Endothelial cell of umbilical vein (primary cell): ENCODE data around the gene DNM2. TPM values are rescaled to one million over a fixed set of nuclear protein-coding genes. Genes with fewer than 3 reads are reported as not detected.

Experiments
- BruUV-seq: library from RNA; stranded (reverse); fragments of 400-500 nt; replicated peaks from 2 replicates; lab custom pipeline; 2021; lab: Mats Ljungman, UMichigan
- CTCF ChIA-PET: fragments of 300-600, 350-600 bp; sonication (Branson Sonifier 250); formaldehyde crosslinking; loops from one replicate; lab custom pipeline; 2021; ENCODE audit warnings: antibody characterized with exemption, inconsistent platforms; lab: Charles Lee
- POLR2A ChIA-PET: fragments of 300-600, 350-600 bp; sonication (Branson Sonifier 250); formaldehyde crosslinking; loops from one replicate; lab custom pipeline; 2021; ENCODE audit warnings: antibody characterized with exemption, inconsistent platforms; lab: Charles Lee
- DNase-seq: peaks from one replicate; pipeline ENCODE4 v3.0.0-alpha.2; 2011; ENCODE audit warnings: low read depth, low spot score
- FAIRE-seq: peaks from 2 replicates; lab custom pipeline; 2011; peaks lifted over from hg19 to GRCh38; lab: Jason Lieb, UNC
- H2AFZ ChIP-seq: 2 replicates; pipeline ENCODE4 v1.6.0; 2012; ENCODE audit warnings: low read depth, low read length, control low read depth, inconsistent platforms
- H3K27ac ChIP-seq: 2 replicates; pipeline ENCODE4 v1.5.1; 2011; ENCODE audit warnings: low read depth, mild to moderate bottlenecking, control low read depth, low read length, moderate library complexity; ENCODE audit not compliant: insufficient read depth
- H3K27me3 ChIP-seq, 2 experiments: 2 replicates each; pipeline versions ENCODE4 v1.6.0 to v1.6.1; 2011; ENCODE audit warnings: low read length in 2 of 2, mixed read lengths in 1 of 2; ENCODE audit not compliant: control insufficient read depth in 2 of 2, insufficient read depth in 2 of 2
- H3K36me3 ChIP-seq, 2 experiments: 2 replicates in 1 of 2; 3 replicates in 1 of 2; pipeline ENCODE4 v1.5.1; 2011; ENCODE audit warnings: low read length in 2 of 2, mild to moderate bottlenecking in 1 of 2, moderate library complexity in 1 of 2; ENCODE audit not compliant: control insufficient read depth in 2 of 2, insufficient read depth in 2 of 2; ENCODE audit errors: extremely low read depth in 1 of 2
- H3K4me1 ChIP-seq: 3 replicates; pipeline ENCODE4 v1.5.1; 2011; ENCODE audit warnings: mild to moderate bottlenecking, low read length; ENCODE audit not compliant: control insufficient read depth, insufficient read depth; ENCODE audit errors: extremely low read depth
- H3K4me2 ChIP-seq: 2 replicates; pipeline ENCODE4 v1.6.1; 2011; ENCODE audit warnings: low read length, control low read depth, mixed read lengths; ENCODE audit not compliant: insufficient read depth
- H3K4me3 ChIP-seq, 3 experiments: fragments of 200-600 bp in 1 of 3; sonication (generic), shearing (Covaris generic) in 1 of 3; replicated peaks in 1 of 3; 2 replicates each; pipeline ENCODE4 v1.5.1; 2011 to 2016; ENCODE audit warnings: control low read depth in 3 of 3, low read length in 3 of 3, mild to moderate bottlenecking in 2 of 3, inconsistent platforms in 1 of 3, low read depth in 1 of 3, moderate library complexity in 1 of 3; ENCODE audit not compliant: insufficient read depth in 1 of 3
- H3K79me2 ChIP-seq: 2 replicates; pipeline ENCODE4 v1.6.0; 2012; ENCODE audit warnings: low read length, inconsistent platforms; ENCODE audit not compliant: control insufficient read depth, insufficient read depth
- H3K9ac ChIP-seq: replicated peaks from 2 replicates; pipeline ENCODE3; 2011; ENCODE audit warnings: low read length, control low read depth; ENCODE audit not compliant: insufficient read depth; ENCODE audit errors: extremely low read depth
- H3K9me1 ChIP-seq: replicated peaks from 3 replicates; pipeline ENCODE4 v1.6.0; 2011; ENCODE audit warnings: mild to moderate bottlenecking, low read length; ENCODE audit not compliant: control insufficient read depth, insufficient read depth; ENCODE audit errors: extremely low read depth
- H3K9me3 ChIP-seq: replicated peaks from 2 replicates; pipeline ENCODE4 v1.5.1; 2012; ENCODE audit warnings: low read length, inconsistent platforms; ENCODE audit not compliant: control insufficient read depth, insufficient read depth
- H4K20me1 ChIP-seq: replicated peaks from 2 replicates; pipeline ENCODE3; 2011; ENCODE audit warnings: mild to moderate bottlenecking, low read length; ENCODE audit not compliant: control insufficient read depth, insufficient read depth; ENCODE audit errors: extremely low read depth
- EZH2 ChIP-seq: IDR thresholded peaks from 2 replicates; pipeline ENCODE4 v1.6.1; 2012; ENCODE audit warnings: borderline replicate concordance, low read depth, mild to moderate bottlenecking, moderate library complexity, low read length, inconsistent platforms; ENCODE audit not compliant: severe bottlenecking
- FOS ChIP-seq: IDR thresholded peaks from 2 replicates; pipeline ENCODE4 v1.6.1; 2011; ENCODE audit warnings: mild to moderate bottlenecking, low read length, moderate library complexity, borderline replicate concordance; ENCODE audit not compliant: insufficient read depth
- GATA2 ChIP-seq: IDR thresholded peaks from 2 replicates; pipeline ENCODE4 v1.7.0; 2011; ENCODE audit warnings: low read depth, mild to moderate bottlenecking, moderate library complexity, mixed read lengths, low read length; ENCODE audit not compliant: insufficient read length, insufficient read depth
- JUN ChIP-seq: IDR thresholded peaks from 2 replicates; pipeline ENCODE4 v1.6.1; 2011; ENCODE audit warnings: borderline replicate concordance, low read depth; ENCODE audit not compliant: insufficient read length, insufficient read depth
- MYC ChIP-seq: IDR thresholded peaks from one replicate; pipeline ENCODE4 v1.6.1; 2011; ENCODE audit warnings: mild to moderate bottlenecking, low read depth, low read length
- POLR2A ChIP-seq: IDR thresholded peaks from 2 replicates; pipeline ENCODE4 v1.6.1; 2012; ENCODE audit warnings: low read depth, mild to moderate bottlenecking, control low read depth, low read length
- POLR2AphosphoS5 ChIP-seq: IDR thresholded peaks from 2 replicates; pipeline ENCODE4 v1.6.1; 2012; ENCODE audit warnings: low read depth, mild to moderate bottlenecking, control low read depth, low read length, moderate library complexity; ENCODE audit not compliant: insufficient read depth
- dilution Hi-C: fragments of 300-500 bp; cut with MboI; formaldehyde crosslinking; loops from one replicate; pipeline ENCODE4 v1.15.0; 2019; ENCODE audit warnings: low sequenced_read_pairs; ENCODE audit not compliant: extremely low pct_ligation_motif_present
- intact Hi-C: fragments of 100-400 bp; cut with micrococcal nuclease; formaldehyde crosslinking; loops from one replicate; pipeline ENCODE4 v1.10.0; 2022
- polyA plus RNA-seq, 4 experiments: library from polyadenylated mRNA; depleted of rRNA in 3 of 4; stranded (reverse) in 3 of 4; unstranded in 1 of 4; fragments of >200 nt; gene quantifications; 2 replicates each; pipeline versions ENCODE4 v1.2.1 to v1.2.3, GENCODE V29; 2011 to 2012; ENCODE audit warnings: missing spikeins in 1 of 4
- total RNA-seq: library from RNA; stranded (reverse); gene quantifications from 2 replicates; pipeline ENCODE4 v1.2.3, GENCODE V29; 2021
- TF ChIP-seq, protein P1 (sequence below): IDR thresholded peaks from 2 replicates; pipeline ENCODE4 v1.6.1; 2011; ENCODE audit not compliant: insufficient read depth, insufficient read length
- TF ChIP-seq, protein P2 (sequence below), 2 donors: IDR thresholded peaks; 1 replicate in 1 of 2; 2 replicates in 1 of 2; pipeline ENCODE4 v1.5.1; 2011; ENCODE audit warnings: low read length in 2 of 2, mild to moderate bottlenecking in 2 of 2, moderate library complexity in 2 of 2, control low read depth in 1 of 2, inconsistent platforms in 1 of 2, low read depth in 1 of 2; ENCODE audit not compliant: insufficient read depth in 1 of 2; ENCODE audit errors: extremely low read depth in 1 of 2

Gene DNM2
- total and polyA plus RNA-seq, 2 donors (not counting 3 experiments of a cell fraction or from before 2014, with no cell fraction given): 81.8 to 175 TPM

DNA sequence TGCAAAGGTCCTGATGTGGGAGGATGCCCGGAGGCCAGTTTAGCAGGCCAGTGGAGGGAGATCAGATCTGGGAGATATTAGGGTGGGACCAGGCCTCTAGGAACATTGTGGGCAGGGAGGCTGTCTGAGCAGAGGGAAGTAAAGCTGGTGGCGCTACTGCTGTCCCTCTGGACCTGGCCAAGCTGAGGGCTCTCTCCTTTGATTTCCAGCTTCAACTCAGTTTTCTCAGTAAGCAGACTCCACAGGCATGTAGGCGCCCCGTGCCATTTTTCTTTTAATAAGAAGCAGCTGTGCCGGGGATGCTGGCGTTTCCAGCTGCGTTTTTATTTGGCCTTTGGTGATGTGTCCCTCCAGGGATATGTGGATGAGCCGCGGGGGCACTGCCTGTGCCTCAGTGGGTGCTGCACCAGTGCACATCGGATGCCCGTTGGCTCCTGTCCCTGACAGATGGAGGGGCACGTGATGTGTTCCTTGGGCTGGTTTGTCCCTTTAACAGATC is 6.7 kb downstream of the DNM2 start:
- peaks cover 3% of the 10 kb centered on the region for H4K20me1 ChIP-seq
- FAIRE-seq (no peak), DNase-seq (no peak)
- H3K9me1 ChIP-seq: no peaks in the 10 kb centered on the region
- CTCF ChIA-PET: interaction anchor here (1.6 kb wide), 1 partner anchor 140 kb away, joined by 5 read pairs; no protein-coding TSS in a partner anchor
- dilution Hi-C loops (no loop called here), intact Hi-C loops (no loop called here)
- BruUV-seq: no TSS peak
- no peak overlapping the region for H2AFZ ChIP-seq
- H3K36me3 ChIP-seq: no peaks in the 10 kb centered on the region
- TF ChIP-seq, protein P1, sequence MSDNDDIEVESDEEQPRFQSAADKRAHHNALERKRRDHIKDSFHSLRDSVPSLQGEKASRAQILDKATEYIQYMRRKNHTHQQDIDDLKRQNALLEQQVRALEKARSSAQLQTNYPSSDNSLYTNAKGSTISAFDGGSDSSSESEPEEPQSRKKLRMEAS: no peak
- TF ChIP-seq EZH2 (no peak), GATA2 (no peak), POLR2A (no peak), MYC (no peak), FOS (no peak), POLR2AphosphoS5 (no peak), JUN (no peak)
- TF ChIP-seq, protein P2, sequence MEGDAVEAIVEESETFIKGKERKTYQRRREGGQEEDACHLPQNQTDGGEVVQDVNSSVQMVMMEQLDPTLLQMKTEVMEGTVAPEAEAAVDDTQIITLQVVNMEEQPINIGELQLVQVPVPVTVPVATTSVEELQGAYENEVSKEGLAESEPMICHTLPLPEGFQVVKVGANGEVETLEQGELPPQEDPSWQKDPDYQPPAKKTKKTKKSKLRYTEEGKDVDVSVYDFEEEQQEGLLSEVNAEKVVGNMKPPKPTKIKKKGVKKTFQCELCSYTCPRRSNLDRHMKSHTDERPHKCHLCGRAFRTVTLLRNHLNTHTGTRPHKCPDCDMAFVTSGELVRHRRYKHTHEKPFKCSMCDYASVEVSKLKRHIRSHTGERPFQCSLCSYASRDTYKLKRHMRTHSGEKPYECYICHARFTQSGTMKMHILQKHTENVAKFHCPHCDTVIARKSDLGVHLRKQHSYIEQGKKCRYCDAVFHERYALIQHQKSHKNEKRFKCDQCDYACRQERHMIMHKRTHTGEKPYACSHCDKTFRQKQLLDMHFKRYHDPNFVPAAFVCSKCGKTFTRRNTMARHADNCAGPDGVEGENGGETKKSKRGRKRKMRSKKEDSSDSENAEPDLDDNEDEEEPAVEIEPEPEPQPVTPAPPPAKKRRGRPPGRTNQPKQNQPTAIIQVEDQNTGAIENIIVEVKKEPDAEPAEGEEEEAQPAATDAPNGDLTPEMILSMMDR (IDR thresholded peaks at IDR 0.05; ENCODE audit: extremely low read depth in 1 of 2, insufficient read depth in 1 of 2, low read depth in 1 of 2, low read length in 2 of 2): no peak
- peaks cover 2% of the 10 kb centered on the region for H3K4me1 ChIP-seq
- no peak overlapping the region for H3K27ac ChIP-seq
- H3K4me2 ChIP-seq: no peak overlapping the region
- no peaks in the 10 kb centered on the region for H3K27me3 ChIP-seq
- H3K4me3 ChIP-seq: no peak overlapping the region
- H3K79me2 ChIP-seq: peaks cover 94% of the 10 kb centered on the region
- no peaks in the 10 kb centered on the region for H3K9me3 ChIP-seq
- POLR2A ChIA-PET: no interaction called here
- no peak overlapping the region for H3K9ac ChIP-seq
